Ovary (tissue), 9 donors: ENCODE measurements around the gene HOXB2. TPM values are rescaled to one million over a fixed set of nuclear protein-coding genes. Genes with fewer than 3 reads are reported as not detected.

ENCODE experiments used
- DNase-seq, 5 donors: peaks; one replicate each; pipeline ENCODE4 v3.0.0-alpha.2; 2019 to 2020
- H3K27ac ChIP-seq, 2 donors: fragments of 200-600 bp; one replicate each; pipeline versions ENCODE4 v1.5.1 to v1.8.0; 2019 to 2022
- H3K27me3 ChIP-seq: fragments of 200-600 bp; one replicate; pipeline ENCODE4 v1.8.0; 2022
- H3K36me3 ChIP-seq: fragments of 200-600 bp; sonication (generic); one replicate; pipeline ENCODE4 v1.5.1; 2019
- H3K4me1 ChIP-seq: one replicate; pipeline ENCODE4 v1.8.1; 2013; ENCODE audit warnings: mild to moderate bottlenecking, moderate library complexity; ENCODE audit not compliant: insufficient read depth
- H3K4me3 ChIP-seq: fragments of 200-600 bp; sonication (generic); one replicate; pipeline ENCODE4 v1.5.1; 2017
- H3K9me3 ChIP-seq, 2 donors: fragments of 200-600 bp in 1 of 2; sonication (generic) in 1 of 2; one replicate each; pipeline versions ENCODE4 v1.5.1 to v1.8.1; 2013 to 2019; ENCODE audit warnings: mild to moderate bottlenecking in 1 of 2, moderate library complexity in 1 of 2
- EP300 ChIP-seq: sonication (generic); formaldehyde crosslinking; IDR thresholded peaks from one replicate; pipeline ENCODE4 v1.6.1; 2017; ENCODE audit warnings: antibody characterized with exemption
- POLR2A ChIP-seq: fragments of 450-650 bp; IDR thresholded peaks from one replicate; pipeline ENCODE4 v1.6.1; 2017; ENCODE audit warnings: antibody characterized with exemption, mild to moderate bottlenecking, moderate library complexity
- WGBS, 3 donors: extraction: QIAGEN DNeasy Blood & Tissue Kit in 1 of 3; methylation state at CpG; one replicate each; pipeline versions ENCODE4 v1.1.5 to v1.1.7; 2013 to 2017; 5-methylcytosine and 5-hydroxymethylcytosine counted together
- intact Hi-C, 4 donors: fragments of 100-400 bp; cut with DNase I; formaldehyde crosslinking; loops; one replicate each; pipeline versions ENCODE4 v1.11.0 to v1.15.1; 2022 to 2023
- polyA plus RNA-seq, 2 donors: library from polyadenylated mRNA; stranded (reverse); fragments of 200-250 nt in 1 of 2; fragments of 350-450 nt in 1 of 2; fragmentation: Illumina TruSeq in 1 of 2; extraction: RNeasy Lipid Tissue Mini Kit (QIAGEN cat#74804) in 1 of 2; gene quantifications; one replicate each; pipeline ENCODE4 v1.2.3, GENCODE V29; 2013 to 2014
- total RNA-seq, 7 donors: library from RNA; depleted of rRNA in 2 of 7; stranded (reverse); fragments of >200 nt in 2 of 7; fragmentation: NEBNext Ultra II Directional in 3 of 7; extraction: Animal tissue kit (Norgen Biotek cat#: 25700) in 3 of 7; gene quantifications; one replicate each; pipeline versions ENCODE4 v1.1.0 to v1.2.4, GENCODE V29; 2016 to 2023
- TF ChIP-seq, protein P1 (sequence below), 3 donors: fragments of 450-650 bp in 2 of 3; fragments of 200-600 bp in 1 of 3; IDR thresholded peaks; one replicate each; pipeline versions ENCODE4 v1.5.1 to v1.8.0; 2016 to 2022; ENCODE audit warnings: antibody characterized with exemption in 3 of 3, mild to moderate bottlenecking in 1 of 3
- donor health status: DM: no; HTN: no; CAD: no; lungs with moderate emphysema.
- donor health status: DM: no; HTN: no; CAD: no.
- donor health status: Bipolar disorder and iron deficiency.
- donor health status: DM: yes; HTN: yes; CAD: no.
- donor health status: DM: no; HTN: no; CAD: no.
- donor health status: DM: yes; HTN: yes; CAD: no.

Gene HOXB2
- total and polyA plus RNA-seq, 9 donors: 1.2 to 24.5 (median 7.0) TPM

DNA sequence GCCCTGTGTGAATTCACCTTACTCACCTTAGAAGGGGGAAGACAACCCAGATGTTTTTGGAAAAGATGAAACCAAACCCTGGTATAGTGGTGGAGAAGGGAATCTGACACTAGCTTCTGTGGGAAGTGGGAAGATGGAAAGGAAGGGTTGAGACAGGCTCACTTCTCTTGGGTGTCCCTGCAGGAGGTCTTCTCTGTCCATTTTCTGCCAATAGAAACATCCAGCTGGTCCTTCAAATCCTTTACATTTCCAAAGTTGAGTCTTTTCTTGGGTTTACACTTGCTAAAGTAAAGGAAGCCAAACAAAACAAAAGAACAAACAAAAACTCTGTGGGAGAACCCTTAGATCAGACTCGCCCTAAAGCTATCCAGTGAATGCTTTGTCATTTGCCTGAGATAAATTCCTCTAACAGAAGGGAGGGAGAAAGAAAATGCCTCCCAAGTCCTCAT is 24.3 kb downstream of the HOXB2 start:
- 19 to 40% (median 28%) methylated on average over 1 of the region's 1 CpG for WGBS, 3 donors
- Histone ChIP-seq H3K9me3 (no peaks in the 10 kb centered on the region), H3K27me3 (no peaks in the 10 kb centered on the region), H3K36me3 (no peaks in the 10 kb centered on the region), H3K4me3 (no peak overlapping the region), H3K4me1 (no peaks in the 10 kb centered on the region), H3K27ac (no peak overlapping the region)
- DNase-seq: no peak
- intact Hi-C loops: no loop called here
- TF ChIP-seq POLR2A: no peak
- TF ChIP-seq, protein P1, sequence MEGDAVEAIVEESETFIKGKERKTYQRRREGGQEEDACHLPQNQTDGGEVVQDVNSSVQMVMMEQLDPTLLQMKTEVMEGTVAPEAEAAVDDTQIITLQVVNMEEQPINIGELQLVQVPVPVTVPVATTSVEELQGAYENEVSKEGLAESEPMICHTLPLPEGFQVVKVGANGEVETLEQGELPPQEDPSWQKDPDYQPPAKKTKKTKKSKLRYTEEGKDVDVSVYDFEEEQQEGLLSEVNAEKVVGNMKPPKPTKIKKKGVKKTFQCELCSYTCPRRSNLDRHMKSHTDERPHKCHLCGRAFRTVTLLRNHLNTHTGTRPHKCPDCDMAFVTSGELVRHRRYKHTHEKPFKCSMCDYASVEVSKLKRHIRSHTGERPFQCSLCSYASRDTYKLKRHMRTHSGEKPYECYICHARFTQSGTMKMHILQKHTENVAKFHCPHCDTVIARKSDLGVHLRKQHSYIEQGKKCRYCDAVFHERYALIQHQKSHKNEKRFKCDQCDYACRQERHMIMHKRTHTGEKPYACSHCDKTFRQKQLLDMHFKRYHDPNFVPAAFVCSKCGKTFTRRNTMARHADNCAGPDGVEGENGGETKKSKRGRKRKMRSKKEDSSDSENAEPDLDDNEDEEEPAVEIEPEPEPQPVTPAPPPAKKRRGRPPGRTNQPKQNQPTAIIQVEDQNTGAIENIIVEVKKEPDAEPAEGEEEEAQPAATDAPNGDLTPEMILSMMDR (IDR thresholded peaks at IDR 0.05): no peak
- no peak for TF ChIP-seq EP300

DNA sequence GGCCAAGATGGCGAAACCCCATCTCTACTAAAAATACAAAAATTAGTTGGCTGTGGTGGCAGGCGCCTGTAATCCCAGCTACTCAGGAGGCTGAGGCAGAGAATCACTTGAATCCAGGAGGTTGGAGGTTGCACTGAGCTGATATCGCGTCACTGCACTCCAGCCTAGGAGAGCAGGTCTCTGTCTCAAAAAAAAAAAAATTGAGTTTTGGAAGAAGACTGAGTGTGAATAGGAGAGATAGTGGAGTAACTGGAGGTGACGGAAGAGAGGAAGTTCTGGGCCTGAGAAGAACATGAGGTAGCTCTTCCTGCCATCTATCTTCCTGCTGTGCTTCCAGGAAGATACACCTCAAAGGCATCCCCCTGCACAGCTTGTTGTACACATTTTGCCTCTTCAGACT is 25.5 kb downstream of the HOXB2 start:
- intact Hi-C loops: no loop called here
- Histone ChIP-seq H3K27ac (no peak overlapping the region), H3K9me3 (peaks cover 0 to under 1% of the 10 kb centered on the region in 2 donors), H3K27me3 (no peaks in the 10 kb centered on the region), H3K4me3 (no peak overlapping the region), H3K4me1 (no peaks in the 10 kb centered on the region), H3K36me3 (no peaks in the 10 kb centered on the region)
- TF ChIP-seq EP300 (no peak), POLR2A (no peak)
- TF ChIP-seq, protein P1 (IDR thresholded peaks at IDR 0.05): no peak
- DNase-seq: no peak
- WGBS, 3 donors: 72 to 73% (median 72%) methylated on average over 5 of the region's 5 CpGs

DNA sequence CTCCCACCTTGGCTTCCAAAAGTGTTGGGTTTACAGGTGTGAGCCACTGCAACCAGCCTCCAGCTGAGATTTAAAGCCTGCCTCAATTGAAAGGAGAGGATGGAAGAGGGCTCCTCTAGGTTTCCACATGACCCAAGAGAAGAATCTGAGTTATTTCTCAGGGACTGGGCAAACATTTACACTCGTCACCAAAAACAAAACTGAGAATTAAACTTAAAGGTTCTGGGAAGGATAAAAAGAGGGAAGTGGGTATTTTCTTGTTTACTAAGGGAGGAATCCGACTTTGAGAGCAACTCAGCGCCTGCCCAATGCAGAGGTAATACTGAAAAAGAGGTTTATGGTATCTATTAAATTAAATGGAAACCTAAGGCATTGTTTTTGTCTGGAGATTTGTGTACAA is 27.4 kb downstream of the HOXB2 start:
- no peaks in the 10 kb centered on the region for H3K27me3 ChIP-seq
- no peak for DNase-seq
- no peaks in the 10 kb centered on the region for H3K4me1 ChIP-seq
- peaks cover 0 to 4% of the 10 kb centered on the region in 2 donors for H3K9me3 ChIP-seq
- H3K4me3 ChIP-seq: no peak overlapping the region
- intact Hi-C loops: no loop called here
- 25 to 37% (median 26%) methylated on average over 3 of the region's 3 CpGs for whole genome bisulfite sequencing, 3 donors
- TF ChIP-seq EP300: no peak
- no peak for TF ChIP-seq POLR2A
- TF ChIP-seq, protein P1 (IDR thresholded peaks at IDR 0.05): no peak
- H3K27ac ChIP-seq: no peak overlapping the region
- H3K36me3 ChIP-seq: no peaks in the 10 kb centered on the region

DNA sequence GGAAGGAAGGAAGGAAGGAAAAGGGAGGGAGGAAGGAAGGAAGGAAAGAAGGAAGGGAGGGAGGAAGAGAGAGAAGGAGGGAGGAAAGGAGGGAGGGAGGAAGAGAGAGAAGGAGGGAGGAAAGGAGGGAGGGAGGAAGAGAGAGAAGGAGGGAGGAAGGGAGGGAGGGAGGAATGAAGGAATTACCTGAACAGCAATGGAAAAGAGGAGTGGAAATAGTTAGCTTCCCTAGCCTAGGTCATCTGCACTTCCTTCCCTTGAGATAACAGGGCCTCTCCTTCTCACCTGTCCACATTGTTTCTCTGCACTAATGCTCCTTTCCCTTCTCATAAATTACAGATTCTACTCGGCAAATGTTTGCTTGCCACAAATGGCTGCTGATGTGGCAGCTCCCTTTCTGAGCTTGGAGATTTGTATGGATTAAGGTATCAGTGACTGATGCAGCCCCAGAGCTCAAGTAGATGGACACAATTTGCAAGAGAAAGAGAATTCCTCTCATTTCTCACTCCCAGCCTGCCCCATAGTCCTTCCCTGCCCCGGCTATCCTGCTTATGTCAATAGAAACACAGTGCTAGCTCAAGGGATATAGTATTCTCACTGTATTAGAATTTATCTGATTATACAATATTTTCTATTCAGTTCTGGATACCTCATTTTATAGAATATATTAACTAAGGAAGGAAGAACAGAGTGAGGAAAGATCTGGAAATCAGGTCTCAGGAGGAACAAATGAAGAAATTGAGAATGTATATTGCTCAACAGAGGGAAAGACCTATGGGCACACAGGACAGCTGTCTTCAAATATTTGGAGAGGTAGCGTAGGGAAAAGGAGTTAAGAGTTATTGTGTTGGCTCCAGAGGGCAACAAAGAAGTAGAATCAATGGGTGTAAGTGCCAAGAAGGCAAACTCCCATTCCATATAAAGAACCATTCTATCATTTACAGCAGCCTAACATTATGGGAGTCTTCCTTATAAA is 28.7 kb downstream of the HOXB2 start:
- intact Hi-C loops: no loop called here
- H3K4me1 ChIP-seq: no peaks in the 10 kb centered on the region
- H3K27me3 ChIP-seq: no peaks in the 10 kb centered on the region
- H3K4me3 ChIP-seq: no peak overlapping the region
- no peak overlapping the region for H3K27ac ChIP-seq
- H3K9me3 ChIP-seq: peaks cover 0 to 4% of the 10 kb centered on the region in 2 donors
- DNase-seq: no peak
- no peaks in the 10 kb centered on the region for H3K36me3 ChIP-seq
- WGBS, 3 donors: 28 to 56% (median 36%) methylated on average over 3 of the region's 3 CpGs
- TF ChIP-seq EP300 (no peak), POLR2A (no peak)
- TF ChIP-seq, protein P1 (IDR thresholded peaks at IDR 0.05): no peak
